AG09309 (cell line): ENCODE results near the gene ALAS1.

Source experiments
- DNase-seq: peaks from one replicate; pipeline ENCODE4 v3.0.0-alpha.2; 2010; ENCODE audit warnings: low read depth
- H3K4me3 ChIP-seq: 2 replicates; pipeline ENCODE4 v1.5.1; 2011; ENCODE audit warnings: mild to moderate bottlenecking, low read depth, low read length, moderate library complexity; ENCODE audit not compliant: control insufficient read depth
- TF ChIP-seq, protein P1 (sequence below): IDR thresholded peaks from 2 replicates; pipeline ENCODE4 v1.5.1; 2011; ENCODE audit warnings: mild to moderate bottlenecking, low read depth, low read length, inconsistent platforms; ENCODE audit not compliant: insufficient read depth, control insufficient read depth; ENCODE audit errors: missing control alignments

ALAS1 gene

DNA sequence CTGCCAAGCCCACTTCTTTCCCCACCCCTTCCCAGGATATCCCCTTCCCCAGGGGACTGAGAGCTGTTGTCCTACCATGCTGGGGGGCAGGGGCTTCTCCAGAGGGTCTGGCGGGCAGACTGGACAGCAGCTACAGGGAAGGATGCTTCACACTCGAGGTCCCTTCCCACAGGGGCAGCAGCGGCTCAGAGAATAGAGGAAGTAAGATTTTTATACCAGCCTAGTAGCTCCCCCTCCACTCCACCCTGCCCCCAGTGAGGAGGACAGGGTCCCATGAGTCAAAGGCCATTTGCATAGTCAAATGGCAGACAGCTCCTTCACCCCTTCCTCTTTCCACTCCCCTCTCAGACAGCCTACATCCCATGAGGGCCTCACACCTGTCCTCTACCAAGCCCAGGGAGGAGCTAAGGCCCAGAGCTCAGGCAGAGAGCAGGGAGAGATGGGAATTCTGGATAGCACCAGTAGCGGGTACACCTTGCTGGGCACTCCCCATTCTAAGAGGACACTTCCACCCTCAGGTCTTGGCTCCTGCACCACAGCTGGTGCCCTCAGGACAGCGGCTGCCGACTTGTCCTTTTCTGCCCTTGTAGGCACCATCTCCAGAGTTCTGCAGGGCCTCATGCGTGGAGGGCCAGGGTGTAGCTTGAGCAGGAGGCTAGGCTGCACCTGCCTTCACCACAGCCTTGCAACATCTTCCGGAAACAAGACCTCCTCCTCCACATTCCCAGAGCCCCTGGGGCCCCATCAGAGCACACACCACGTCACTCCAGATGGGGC, 27.7 kb downstream of the ALAS1 start, which contains the start of gene TLR9:
TSS of gene TLR9 (minus strand) at position 194 of the 777 bp plus-strand sequence. CDS start at position 78, 116 bp downstream.
- TF ChIP-seq, protein P1, sequence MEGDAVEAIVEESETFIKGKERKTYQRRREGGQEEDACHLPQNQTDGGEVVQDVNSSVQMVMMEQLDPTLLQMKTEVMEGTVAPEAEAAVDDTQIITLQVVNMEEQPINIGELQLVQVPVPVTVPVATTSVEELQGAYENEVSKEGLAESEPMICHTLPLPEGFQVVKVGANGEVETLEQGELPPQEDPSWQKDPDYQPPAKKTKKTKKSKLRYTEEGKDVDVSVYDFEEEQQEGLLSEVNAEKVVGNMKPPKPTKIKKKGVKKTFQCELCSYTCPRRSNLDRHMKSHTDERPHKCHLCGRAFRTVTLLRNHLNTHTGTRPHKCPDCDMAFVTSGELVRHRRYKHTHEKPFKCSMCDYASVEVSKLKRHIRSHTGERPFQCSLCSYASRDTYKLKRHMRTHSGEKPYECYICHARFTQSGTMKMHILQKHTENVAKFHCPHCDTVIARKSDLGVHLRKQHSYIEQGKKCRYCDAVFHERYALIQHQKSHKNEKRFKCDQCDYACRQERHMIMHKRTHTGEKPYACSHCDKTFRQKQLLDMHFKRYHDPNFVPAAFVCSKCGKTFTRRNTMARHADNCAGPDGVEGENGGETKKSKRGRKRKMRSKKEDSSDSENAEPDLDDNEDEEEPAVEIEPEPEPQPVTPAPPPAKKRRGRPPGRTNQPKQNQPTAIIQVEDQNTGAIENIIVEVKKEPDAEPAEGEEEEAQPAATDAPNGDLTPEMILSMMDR, result no peak
- H3K4me3 ChIP-seq, result no peak within 1 kb of the TSS
- no peak for DNase-seq

- TF ChIP-seq, protein P1, result no peak
- DNase-seq, result no peak
Measured at GRCh38 chr3:52226229-52226817, 28.4 kb downstream of the ALAS1 start.

DNA sequence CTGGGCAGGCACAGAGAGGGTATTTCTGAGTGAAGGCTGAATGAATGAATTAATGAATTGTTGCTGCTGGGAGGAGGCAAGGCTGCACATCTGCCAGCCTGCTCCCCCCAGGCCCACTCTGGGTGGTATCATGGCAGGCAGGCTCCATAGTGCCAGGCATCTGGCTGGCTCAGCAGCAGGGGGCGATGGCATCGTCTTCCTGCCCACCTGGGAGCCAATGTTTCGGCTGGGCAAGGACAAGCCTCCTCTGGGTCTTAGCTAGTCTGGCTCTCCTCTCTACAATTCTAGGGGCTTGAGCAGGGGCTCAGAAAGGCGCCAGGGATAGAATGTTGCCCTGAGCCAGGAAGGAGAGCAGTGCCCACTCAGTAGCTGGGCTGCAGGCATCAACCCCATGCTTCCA, 29.2 kb downstream of the ALAS1 start:
- H3K4me3 ChIP-seq, result no peak overlapping the region
- DNase-seq, result no peak
- TF ChIP-seq, protein P1, result no peak

More at GRCh38 chr3:52226229-52226817, 28.4 kb downstream of the ALAS1 start:
- H3K4me3 ChIP-seq, result no peak overlapping the region

DNA sequence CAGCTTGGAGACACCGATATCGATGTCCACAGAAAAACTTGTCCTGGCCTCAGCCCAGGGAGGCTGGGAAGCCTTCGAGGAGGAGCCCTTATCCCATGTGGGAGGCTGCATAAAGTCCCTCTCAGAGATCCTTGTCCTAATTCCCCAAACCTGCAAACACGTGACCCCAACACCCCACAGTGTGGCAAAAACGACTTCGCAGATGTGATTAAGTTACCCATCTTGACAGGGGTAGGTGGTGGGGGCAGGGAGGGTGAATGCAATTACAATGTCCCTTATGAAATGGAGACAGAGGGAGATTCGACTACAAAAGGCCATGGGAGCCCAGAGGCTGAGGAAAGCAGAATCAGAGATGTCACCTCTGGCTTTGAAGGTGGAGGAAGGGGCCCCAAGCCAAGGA, 29.8 kb downstream of the ALAS1 start:
- no peak for DNase-seq
- H3K4me3 ChIP-seq, result no peak overlapping the region
- TF ChIP-seq, protein P1, result no peak

GRCh38 chr3:52228266-52228665, 30.3 kb downstream of the ALAS1 start:
- DNase-seq, result no peak
- TF ChIP-seq, protein P1, result no peak
- H3K4me3 ChIP-seq, result no peak overlapping the region

GRCh38 chr3:52228751-52229291, 30.9 kb downstream of the ALAS1 start:
- no peak overlapping the region for H3K4me3 ChIP-seq
- TF ChIP-seq, protein P1, result no peak
- no peak for DNase-seq
